ENCODE data around the gene GRK5.

GRK5 gene

GRCh38 chr10:119451300-119451896, 244.0 kb downstream of the GRK5 start:
- TF ChIP-seq CTCF (IDR thresholded peaks at IDR 0.05; ENCODE audit: unreplicated experiment in 3 of 3), result no peak
- peaks cover 13% of the 10 kb centered on the region for H3K4me1 Mint-ChIP-seq
- peaks cover 3% of the 10 kb centered on the region for H3K27me3 Mint-ChIP-seq (ENCODE audit: low read depth)
- no peak overlapping the region for H3K27ac Mint-ChIP-seq
- peaks cover 6% of the 10 kb centered on the region for H3K36me3 Mint-ChIP-seq (ENCODE audit: low read depth)
- no peak overlapping the region for H3K4me3 Mint-ChIP-seq
- H3K9me3 Mint-ChIP-seq, result no peaks in the 10 kb centered on the region

- Mint-ChIP-seq H3K4me3 (no peak overlapping the region), H3K4me1 (peaks cover 13% of the 10 kb centered on the region), H3K36me3 (ENCODE audit: low read depth) (peaks cover 6% of the 10 kb centered on the region), H3K27me3 (ENCODE audit: low read depth) (peaks cover 3% of the 10 kb centered on the region), H3K9me3 (no peaks in the 10 kb centered on the region), H3K27ac (no peak overlapping the region)
- no peak for TF ChIP-seq CTCF (IDR thresholded peaks at IDR 0.05; ENCODE audit: unreplicated experiment in 3 of 3)
Measured at GRCh38 chr10:119452396-119452795, 245.0 kb downstream of the GRK5 start.

GRCh38 chr10:119453313-119453712, 245.9 kb downstream of the GRK5 start:
- TF ChIP-seq CTCF (IDR thresholded peaks at IDR 0.05; ENCODE audit: unreplicated experiment in 3 of 3), result no peak
- peaks cover 6% of the 10 kb centered on the region for H3K36me3 Mint-ChIP-seq (ENCODE audit: low read depth)
- no peak overlapping the region for H3K27ac Mint-ChIP-seq
- H3K4me3 Mint-ChIP-seq, result no peak overlapping the region
- H3K27me3 Mint-ChIP-seq (ENCODE audit: low read depth), result peaks cover 3% of the 10 kb centered on the region
- H3K4me1 Mint-ChIP-seq, result peaks cover 17% of the 10 kb centered on the region
- H3K9me3 Mint-ChIP-seq, result no peaks in the 10 kb centered on the region

GRCh38 chr10:119454316-119454715, 246.9 kb downstream of the GRK5 start:
- H3K4me3 Mint-ChIP-seq, result no peak overlapping the region

GRCh38 chr10:119454990-119455389, 247.6 kb downstream of the GRK5 start:
- Mint-ChIP-seq H3K36me3 (ENCODE audit: low read depth) (peaks cover 6% of the 10 kb centered on the region), H3K9me3 (no peaks in the 10 kb centered on the region), H3K4me1 (peaks cover 18% of the 10 kb centered on the region), H3K4me3 (no peak overlapping the region), H3K27me3 (ENCODE audit: low read depth) (no peaks in the 10 kb centered on the region), H3K27ac (no peak overlapping the region)
- no peak for TF ChIP-seq CTCF (IDR thresholded peaks at IDR 0.05; ENCODE audit: unreplicated experiment in 3 of 3)

More at GRCh38 chr10:119454316-119454715, 246.9 kb downstream of the GRK5 start:
- Mint-ChIP-seq H3K27me3 (ENCODE audit: low read depth) (no peaks in the 10 kb centered on the region), H3K36me3 (ENCODE audit: low read depth) (peaks cover 6% of the 10 kb centered on the region), H3K27ac (no peak overlapping the region), H3K9me3 (no peaks in the 10 kb centered on the region), H3K4me1 (peaks cover 18% of the 10 kb centered on the region)
- TF ChIP-seq CTCF (IDR thresholded peaks at IDR 0.05; ENCODE audit: unreplicated experiment in 3 of 3), result no peak
